Measurements from ENCODE around the gene NKX1-2.

Gene NKX1-2

DNA sequence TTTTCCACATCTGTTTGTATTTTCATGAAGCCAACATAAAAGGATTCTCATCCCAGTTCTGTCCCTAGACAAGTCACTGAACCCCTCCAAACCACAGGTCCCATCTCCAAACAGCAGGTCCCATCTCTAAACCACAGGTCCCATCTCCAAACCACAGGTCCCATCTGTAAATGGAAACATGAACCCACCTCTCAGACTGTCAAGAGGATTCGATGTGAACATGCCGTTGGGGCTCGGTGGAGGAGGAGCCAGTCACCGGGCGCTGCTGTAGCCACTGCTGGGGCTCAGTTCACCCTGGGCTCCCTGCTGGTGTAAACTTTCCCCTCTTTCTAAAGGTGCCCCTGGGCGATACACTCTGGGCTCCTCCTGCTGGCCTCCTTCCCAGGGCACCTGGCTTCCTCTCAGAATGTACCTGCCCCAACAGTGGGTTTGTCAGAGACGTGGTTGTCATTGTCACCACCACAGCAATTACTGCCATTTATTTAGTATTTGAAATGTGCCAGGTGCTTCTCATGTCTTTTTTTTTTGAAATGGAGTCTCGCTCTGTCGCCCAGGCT, 24.8 kb upstream of the NKX1-2 start:
- DNase-seq (ENCODE audit: low read depth) = no peak

DNA sequence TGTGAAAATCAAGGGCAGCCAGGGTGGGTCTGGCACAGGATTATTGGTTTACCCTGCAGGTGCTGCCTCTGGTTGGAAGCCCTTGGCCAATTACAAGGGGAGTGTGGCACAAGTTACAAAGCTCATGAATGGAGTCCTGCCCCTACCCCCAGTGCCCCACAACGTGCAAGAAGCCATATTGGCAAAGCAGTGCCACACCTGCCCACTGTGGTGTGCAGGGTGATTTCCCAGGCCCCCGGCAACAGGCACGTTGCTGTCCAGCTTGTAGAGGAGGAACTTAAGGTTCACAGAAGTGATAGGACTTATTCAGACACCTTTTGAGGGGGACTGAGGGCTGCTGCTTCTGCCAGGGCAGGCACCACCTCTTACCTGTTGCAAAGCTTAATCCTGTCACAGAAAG, 23.2 kb upstream of the NKX1-2 start:
- DNase-seq (ENCODE audit: low read depth) = no peak

DNA sequence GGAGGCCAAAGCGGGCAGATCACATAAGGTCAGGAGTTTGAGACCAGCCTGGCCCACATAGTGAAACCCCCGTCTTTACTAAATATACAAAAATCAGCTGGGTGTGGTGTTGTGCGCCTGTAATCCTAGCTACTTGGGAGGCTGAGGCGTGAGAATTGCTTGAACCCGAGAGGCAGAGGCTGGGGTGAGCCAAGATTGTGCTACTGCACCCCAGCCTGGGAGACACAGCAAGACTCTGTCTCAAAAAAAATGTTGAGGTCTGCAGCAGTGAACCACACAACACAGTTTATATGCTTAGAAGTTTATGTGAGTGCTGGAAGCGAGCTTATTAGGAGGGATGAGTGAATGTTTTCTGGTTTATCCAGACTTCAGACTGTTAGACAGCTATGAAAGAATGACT, 22.2 kb upstream of the NKX1-2 start:
- no peak for DNase-seq (ENCODE audit: low read depth)

DNA sequence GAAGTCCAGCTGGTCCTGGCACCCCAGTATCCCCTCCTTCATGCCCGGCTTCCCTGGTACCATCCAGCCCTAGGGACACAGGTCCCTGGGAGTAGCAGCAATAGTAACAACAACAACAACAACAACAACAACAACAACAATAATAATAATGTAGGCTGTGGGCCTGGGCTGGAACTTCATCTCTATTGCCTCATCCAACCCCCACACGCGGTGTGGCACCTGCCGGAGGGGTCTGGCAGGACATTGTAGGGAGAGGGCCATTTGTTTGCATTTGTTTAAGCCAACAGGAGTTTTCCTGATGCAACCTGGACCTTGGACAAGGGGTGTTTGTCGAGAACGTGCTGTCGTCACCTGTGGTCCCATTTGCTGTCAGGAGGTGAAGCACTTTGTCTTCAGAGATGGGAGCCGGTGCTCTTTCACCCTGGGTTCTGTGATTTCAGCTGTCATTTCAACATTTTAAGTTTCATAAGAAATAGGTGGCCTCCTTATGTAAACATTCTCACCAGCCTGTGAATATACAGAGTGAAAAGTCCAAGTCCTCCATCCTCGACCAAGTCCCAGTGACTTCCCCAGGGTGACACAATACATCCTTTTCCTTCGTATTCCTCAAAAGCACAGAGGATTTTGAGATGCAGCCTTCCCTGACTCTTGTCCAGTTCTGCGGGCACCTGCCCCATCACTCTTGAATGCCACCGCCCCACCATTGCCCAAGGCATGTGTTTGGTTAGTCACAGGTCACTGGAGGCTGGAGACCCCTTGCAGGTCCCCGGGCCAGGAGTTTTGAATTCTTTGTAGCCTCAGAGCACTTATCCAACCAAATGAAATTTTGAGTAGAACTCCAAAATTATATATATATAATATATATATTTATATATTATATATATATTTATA, 21.0 kb upstream of the NKX1-2 start:
- no peak for DNase-seq (ENCODE audit: low read depth)

DNA sequence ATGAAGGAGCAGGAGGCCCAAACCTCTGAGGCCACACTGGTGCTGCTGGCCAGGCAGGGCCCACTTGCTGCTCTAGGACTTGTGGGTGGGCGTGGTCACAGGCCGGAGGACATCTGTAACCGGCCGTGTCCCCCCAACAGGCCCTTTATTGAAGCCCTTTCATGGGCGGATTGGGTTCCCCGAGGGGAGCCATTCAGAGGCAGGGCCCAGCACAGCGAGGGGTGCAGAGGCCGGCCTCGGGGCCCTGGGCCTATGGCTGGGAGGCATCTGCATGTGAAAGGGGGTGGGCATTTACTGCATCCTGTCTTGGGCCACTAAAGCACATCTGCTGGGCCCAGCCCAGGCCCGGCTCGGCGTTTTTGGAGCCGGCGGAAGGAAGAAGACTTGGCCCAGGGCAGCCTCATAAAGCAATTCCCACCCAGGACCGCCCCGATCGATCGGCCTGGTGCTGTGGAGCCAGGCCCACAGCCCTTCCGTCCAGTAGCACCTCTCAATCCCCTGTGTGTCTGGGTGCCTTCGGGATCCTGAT, 20.2 kb upstream of the NKX1-2 start:
- DNase-seq (ENCODE audit: low read depth) = no peak

DNA sequence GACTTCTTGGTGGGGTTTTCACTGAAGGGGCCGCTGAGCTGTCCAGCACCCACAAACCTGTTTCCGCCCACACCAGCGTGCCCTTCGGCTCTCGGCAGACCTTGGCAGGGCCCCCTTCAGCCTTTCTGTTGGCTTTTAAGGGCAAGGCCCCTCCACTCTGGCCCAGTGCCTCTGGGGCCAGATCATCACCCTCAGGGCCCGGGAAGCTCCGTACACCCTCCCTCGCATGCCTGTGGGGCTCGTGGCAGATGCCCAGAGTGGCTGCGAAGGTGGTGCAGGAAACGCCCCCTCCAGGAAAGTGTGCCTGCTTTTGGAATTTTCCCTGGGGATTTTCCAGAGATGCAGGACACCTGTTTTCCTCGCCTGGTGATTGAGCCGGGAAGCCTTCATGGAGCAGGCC, 18.8 kb upstream of the NKX1-2 start:
- no peak for DNase-seq (ENCODE audit: low read depth)

DNA sequence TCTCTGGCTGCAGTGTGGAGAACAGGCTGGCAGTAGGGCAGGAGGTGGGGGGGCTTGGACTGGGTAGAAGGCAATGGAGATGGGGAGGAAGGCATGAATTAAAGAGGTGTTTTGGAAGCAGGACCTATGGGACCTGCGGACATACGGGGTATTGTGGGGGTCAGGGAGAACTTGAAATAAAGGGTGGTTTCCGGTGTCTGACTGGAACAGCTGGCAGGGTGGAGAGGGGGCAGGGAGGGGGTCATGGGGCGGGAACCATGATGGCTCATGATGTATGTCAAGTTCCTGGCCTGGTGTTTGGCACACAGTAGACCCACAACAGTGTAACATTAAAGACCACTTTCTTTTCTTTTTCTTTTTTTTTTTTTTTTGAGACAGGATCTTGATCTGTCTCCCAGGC, 17.3 kb upstream of the NKX1-2 start:
- DNase-seq (ENCODE audit: low read depth) = no peak

DNA sequence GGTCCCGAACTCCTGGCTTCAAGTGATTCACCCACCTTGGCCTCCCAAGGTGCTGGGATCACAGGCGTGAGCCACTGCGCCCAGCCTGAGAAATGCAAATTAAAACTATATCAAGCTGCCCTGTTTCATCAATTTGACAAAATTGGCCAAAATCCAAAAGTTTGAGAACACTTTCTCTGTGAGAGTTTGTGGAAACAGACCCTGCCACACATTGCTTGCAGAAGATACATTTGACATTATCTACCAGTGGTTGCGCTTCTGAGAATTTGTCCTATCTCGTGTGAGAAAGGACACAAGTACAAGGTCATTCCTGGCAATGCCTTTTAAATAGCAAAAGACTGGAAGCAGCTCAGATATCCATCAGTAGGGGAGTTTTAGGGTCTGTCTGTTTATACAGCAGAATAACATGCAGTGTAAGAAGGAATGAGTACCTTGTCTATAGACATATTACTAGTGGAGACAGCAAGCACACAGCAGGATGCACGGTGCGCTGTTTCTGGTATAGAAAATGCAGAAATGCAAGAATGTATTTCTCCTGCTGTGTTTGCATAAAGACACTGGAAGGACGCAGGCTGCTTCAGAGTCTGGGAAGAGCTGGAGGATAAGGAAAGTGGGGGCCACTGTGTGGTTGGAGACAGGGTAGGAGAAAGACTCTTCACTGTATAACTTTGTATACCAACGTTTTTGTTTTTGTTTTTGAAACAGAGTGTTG, 16.1 kb upstream of the NKX1-2 start:
- no peak for DNase-seq (ENCODE audit: low read depth)

DNA sequence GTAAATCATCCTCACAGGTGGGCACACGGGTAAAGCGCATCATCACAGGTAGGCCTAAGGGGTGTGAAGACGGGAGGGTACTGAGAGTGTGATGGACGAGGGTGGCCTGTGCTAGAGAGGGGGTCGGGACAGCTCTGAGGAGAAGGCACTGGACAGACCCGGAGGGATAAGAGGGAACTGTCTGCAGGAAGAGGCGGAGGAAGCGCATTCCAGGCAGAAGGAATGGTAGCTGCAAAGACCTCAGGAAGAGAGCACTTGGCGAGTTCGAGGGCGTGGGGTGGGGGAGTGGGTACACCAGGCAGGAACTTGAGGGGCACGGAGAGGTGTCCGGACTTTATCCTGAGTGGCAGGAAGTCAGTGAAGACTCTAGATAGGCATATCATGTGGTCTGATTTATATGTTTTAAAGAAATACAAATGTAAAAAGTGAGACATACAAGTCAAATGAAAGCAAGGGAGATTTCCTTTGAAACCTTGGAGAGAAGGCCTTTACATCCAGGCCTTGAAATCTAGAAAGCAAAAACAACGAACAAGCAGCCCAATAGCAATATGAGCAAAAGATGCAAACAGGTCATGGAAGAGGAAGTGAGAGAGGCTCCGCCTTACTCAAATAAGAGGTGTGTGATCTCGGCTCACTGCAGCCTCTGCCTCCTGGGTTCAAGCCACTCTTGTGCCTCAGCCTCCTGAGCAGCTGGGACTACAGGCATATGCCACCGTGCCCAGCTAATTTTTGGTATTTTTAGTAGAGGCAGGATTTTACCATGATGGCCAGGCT, 15.4 kb upstream of the NKX1-2 start:
- DNase-seq (ENCODE audit: low read depth) = no peak

DNA sequence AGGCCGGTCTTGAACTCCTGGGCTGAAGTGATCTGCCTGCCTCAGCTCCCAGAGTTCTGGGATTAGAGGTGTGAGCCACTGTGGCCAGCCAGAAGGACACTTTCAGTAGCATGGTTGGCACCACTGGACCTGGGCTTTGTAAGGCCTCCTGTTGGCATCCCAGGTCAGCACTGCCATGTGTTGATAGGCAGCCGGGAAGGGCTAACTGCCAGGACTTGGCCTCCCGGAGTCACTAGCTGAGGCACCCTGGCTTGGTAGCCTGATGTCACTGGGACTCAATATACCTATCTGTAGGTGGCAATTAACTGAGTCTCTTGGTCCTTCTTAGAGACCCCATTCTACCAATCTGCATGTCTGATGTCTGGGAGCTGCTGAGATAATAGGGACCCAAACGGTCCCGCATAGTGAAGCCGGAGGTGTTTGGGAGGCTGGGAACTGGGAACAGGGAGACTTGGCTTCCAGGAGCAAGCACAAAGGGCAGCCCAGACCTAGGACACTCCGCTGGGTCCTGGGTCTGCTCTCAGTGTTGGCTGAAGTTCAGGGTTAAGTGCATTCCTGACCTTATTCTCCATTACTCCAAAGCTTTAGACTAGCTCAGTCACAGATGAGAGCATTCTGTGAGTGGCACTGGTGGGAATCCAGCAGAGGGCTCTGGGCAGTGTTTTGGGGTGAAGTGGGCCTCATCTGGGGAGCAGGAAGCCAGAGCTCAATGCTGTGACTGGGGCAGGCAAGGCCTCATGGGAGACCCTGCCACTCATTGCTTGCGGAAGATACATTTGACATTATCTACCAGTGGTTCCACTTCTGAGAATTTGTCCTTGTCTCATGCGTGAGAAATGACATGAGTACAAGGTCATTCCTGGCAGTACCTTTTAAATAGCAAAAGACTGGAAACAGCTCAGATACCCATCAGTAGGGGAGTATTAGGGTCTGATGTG, 14.5 kb upstream of the NKX1-2 start:
- DNase-seq (ENCODE audit: low read depth) = no peak

DNA sequence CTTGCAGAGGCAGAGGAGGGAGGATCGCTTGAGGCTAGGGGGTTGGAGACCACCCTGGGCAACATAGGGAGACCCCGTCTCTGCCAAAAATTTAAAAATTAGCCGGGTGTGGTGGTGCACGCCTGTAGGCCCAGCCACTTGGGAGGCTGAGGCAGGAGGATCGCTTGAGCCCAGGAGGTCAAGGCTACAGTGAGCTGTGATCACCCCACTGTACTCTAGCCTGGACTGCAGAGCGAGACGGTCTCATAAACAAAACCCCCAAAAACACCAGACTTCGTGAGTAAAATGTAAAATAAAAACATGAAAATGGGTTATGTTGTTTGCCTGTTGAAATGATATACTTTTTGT, 12.5 kb upstream of the NKX1-2 start:
- DNase-seq (ENCODE audit: low read depth) = no peak

DNA sequence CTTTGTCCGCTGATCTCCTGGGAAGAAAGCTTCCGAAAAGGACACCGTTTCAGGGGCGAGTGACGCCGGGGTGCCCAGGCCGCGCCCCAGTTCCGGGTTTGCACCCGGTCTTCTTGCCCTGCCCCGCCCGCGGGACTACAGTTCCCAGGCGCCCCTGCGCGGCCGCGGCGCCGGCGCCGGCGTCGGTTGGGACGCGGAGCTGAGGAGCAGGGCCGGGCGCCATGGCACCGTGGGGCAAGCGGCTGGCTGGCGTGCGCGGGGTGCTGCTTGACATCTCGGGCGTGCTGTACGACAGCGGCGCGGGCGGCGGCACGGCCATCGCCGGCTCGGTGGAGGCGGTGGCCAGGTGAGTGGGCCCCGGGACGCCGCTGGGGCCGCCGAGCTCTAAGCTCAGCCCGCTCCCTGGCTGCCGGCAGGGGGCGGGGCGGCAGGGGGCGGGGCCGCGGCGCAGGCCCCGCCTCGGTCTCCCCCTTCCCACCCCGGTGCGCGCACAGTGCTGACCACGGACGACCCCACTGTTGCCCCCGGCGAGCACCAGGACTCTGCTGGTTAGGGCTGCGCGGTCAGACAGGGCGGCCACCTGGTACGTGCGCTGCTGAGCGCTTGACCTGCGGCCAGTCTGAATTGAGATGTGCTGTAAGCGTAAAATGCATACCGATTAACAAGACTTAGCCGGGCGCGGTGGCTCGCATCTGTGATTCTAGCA, 12.0 kb upstream of the NKX1-2 start, which contains the start of gene LHPP:
TSS of gene LHPP (plus strand) at position 182 of the 706 bp plus-strand sequence. CDS start at position 222, 40 bp downstream.
- peak; percentile 80 for DNase-seq (ENCODE audit: low read depth)

DNA sequence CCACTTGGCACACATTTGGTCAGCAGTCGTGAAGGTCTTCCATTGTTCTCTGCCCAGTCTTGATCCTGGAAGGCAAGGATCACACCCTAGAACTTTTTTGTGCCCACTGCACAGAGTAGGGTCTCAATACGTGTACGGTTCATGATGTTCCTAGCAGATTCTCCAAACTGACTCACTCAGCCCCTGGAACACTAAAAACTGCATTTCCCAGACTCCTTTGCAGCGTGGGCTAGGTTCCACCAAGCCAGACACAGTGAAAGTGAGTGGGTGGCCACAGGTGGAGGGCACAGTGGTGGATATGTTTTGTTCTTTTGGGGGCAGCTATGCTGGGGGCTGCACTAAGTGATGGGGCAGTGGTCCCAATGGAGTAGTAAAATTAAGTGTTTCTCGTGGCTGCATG, 10.3 kb upstream of the NKX1-2 start:
- DNase-seq (ENCODE audit: low read depth) = no peak

DNA sequence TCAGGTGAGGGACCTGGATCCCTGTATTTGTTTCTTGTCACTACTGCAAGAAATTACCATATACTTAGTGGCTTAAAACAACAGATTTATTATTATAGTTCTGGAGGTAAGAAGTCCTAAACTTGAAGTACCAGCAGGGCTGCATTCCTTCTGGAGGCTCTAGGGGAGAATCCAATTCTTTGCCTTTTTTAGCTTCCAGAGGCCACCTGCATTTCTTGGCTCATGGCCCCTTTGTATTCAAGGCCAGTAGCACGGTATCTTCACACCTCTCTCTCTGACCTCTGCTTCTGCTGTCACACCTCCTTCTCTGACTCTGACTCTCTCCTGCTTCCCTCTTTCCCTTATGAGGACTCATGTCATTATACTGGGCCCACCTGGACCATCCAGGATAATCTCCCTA, 9.6 kb upstream of the NKX1-2 start:
- DNase-seq (ENCODE audit: low read depth) = no peak

DNA sequence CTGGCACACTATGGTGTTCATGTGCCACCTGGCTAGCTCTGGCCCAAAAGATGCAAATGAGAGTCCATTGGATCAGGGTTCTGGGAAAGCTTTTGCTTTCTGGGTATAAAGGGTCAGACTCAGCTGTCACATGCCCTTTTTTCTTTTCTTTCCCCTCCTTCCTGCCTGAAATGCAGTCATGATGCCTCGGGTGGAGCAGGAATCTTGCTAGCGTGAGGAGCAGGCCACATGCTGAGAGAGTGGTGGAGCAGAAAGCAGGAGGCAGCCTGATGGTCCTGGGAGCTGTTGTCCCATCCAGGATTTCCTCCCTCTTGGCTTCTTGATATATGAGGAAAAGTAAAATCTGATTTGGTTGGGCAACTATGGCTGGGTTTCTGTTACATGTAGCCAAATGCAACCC, 9.1 kb upstream of the NKX1-2 start:
- no peak for DNase-seq (ENCODE audit: low read depth)

DNA sequence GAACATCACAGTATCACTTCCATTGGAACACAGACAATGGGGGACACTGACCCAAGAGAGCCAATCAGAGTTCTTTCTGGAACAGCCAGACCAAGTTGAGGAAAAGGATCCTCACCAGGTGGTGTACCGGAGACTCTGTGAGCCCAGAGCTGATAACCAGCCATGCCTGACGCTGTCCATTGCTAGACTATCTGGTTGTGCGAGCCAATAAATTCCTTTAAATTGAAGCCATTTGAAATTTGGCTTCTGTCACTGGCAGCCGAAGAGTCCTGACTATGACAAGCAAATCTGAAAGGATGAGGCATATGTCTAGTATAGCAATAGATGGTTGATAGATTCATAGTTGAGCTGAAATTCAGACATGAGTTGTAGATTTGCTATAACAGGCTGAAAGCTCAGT, 8.6 kb upstream of the NKX1-2 start:
- no peak for DNase-seq (ENCODE audit: low read depth)

DNA sequence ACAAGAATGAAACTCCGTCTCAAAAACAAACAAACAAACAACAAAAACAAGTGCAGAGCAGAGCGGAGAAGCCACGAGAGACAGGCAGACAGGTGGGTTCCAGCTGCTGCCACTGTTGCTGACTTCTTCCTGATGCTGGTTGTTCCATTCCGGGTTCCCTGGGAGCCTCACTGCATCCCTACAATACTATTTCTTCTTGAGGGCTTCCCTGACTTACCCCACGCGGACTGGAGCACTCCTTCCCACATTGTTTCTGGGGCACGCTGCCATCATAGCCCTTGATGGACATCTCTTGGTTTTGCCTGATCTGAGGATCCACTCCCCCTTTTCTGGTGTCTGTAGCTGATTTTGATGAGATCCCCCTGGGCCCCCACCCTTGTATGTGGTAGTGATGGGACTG, 5.6 kb upstream of the NKX1-2 start:
- DNase-seq (ENCODE audit: low read depth) = no peak

DNA sequence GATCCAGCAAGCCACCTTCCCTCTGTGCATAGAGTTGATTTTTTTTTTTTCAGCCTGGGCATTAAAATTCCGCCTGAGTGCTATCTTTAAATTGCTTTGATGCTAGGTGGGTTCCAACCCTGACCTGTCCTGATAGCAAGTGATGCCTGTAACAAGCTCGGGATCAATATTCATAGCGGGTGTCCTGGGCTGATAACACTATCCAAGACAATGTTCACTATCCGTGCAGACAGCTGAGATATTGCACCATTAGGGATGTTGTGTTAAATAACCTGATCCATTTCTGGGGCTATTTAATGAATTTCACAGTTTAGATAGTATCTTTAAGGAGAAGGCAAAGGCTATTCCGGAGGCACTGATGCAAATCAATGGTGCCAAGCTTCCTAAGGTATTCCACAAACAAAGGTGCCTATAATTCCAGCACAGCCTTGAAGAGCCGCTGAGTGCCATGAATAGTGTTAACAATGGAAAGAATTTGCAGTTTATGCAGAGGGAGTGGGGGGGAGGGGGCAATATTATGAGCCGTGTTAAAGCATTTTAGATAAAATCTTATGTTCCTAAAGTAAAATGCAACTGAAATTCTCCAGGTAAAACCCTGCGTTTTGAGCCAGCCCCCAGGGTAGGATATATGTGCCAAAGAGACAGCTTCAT, 4.2 kb upstream of the NKX1-2 start:
- DNase-seq (ENCODE audit: low read depth) = no peak

DNA sequence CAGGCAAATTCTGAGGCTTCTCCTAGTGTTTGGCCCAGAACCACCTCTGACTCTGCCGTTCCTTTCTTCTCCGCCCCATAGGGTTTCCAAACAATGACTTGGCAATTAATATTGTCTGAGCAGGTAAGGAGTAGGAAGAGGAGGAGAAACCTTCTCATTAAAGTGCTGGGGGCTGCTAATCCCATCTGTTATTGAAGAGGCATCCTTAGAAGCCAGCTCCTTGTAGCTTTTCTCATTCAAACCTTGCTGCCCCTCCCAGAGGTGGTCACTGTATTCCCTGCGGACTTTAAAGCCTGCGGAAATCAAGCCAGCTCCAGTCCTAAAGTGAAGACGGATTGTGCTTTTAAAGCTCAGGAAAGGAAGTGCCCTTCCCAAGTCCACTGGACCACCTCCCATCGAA, 1.4 kb upstream of the NKX1-2 start:
- no peak for DNase-seq (ENCODE audit: low read depth)

DNA sequence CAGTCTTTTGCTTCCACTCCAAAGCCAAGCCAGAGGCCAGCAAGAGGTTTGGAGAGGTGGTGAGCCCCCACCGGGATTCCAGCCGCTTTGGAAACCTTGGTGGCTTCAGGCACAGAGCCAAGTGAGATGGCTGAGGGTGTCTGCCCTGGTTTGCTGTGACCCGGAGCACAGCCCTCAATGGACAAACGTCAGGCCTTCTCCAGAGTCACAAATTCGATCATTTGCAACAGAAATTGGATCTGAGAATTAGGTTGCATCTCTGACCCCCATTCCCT, 885 bp upstream of the NKX1-2 start:
- no peak for DNase-seq (ENCODE audit: low read depth)
